Measurements from ENCODE around the gene ZGPAT. TPM values are rescaled to one million over a fixed set of nuclear protein-coding genes. Genes with fewer than 3 reads are reported as not detected.

The ZGPAT gene
- total RNA-seq, 2 donors from 2014 or later: 32.6 to 41.1 TPM

- Histone ChIP-seq H3K4me3 (peak overlapping the region; percentile 87), H3K36me3 (peaks cover 26% of the 10 kb centered on the region), H3K27me3 (replicated peaks; ENCODE audit: insufficient read depth) (no peaks in the 10 kb centered on the region), H3K4me1 (ENCODE audit: control insufficient read depth in 1 of 2, low read depth in 2 of 2) (peaks cover 17 to 30% of the 10 kb centered on the region in 2 donors), H3K9me3 (no peaks in the 10 kb centered on the region), H3K27ac (peak overlapping the region; percentile 79 to 82)
- DNase-seq (ENCODE audit: low spot score) (peak; percentile 74), ATAC-seq (ENCODE audit: insufficient number of reproducible peaks, low FRiP score, low read depth) (peak; percentile 45)
- no peak for TF ChIP-seq CTCF (IDR thresholded peaks at IDR 0.05)
Observed at GRCh38 chr20:63740627-63741353, 33.0 kb downstream of the ZGPAT start.

GRCh38 chr20:63741354-63741675 is 33.5 kb downstream of the ZGPAT start:
- no peaks in the 10 kb centered on the region for H3K27me3 ChIP-seq (replicated peaks; ENCODE audit: insufficient read depth)
- no peaks in the 10 kb centered on the region for H3K9me3 ChIP-seq
- peaks cover 23% of the 10 kb centered on the region for H3K36me3 ChIP-seq
- ATAC-seq (ENCODE audit: insufficient number of reproducible peaks, low FRiP score, low read depth) (no peak), DNase-seq (ENCODE audit: low spot score) (no peak)
- H3K4me3 ChIP-seq: peak overlapping the region; percentile 87
- H3K4me1 ChIP-seq (ENCODE audit: control insufficient read depth in 1 of 2, low read depth in 2 of 2): peaks cover 17 to 30% of the 10 kb centered on the region in 2 donors
- TF ChIP-seq CTCF (IDR thresholded peaks at IDR 0.05): no peak
- H3K27ac ChIP-seq: peak overlapping the region; percentile 49 to 82

GRCh38 chr20:63741676-63742380 is 34.0 kb downstream of the ZGPAT start:
- no peak overlapping the region for H3K4me3 ChIP-seq
- H3K4me1 ChIP-seq (ENCODE audit: control insufficient read depth in 1 of 2, low read depth in 2 of 2): peaks cover 17 to 30% of the 10 kb centered on the region in 2 donors
- no peak for ATAC-seq (ENCODE audit: insufficient number of reproducible peaks, low FRiP score, low read depth)

GRCh38 chr20:63742381-63743024 is 34.7 kb downstream of the ZGPAT start:
- no peak for DNase-seq (ENCODE audit: low spot score)
- Histone ChIP-seq H3K27ac (no peak overlapping the region), H3K36me3 (peaks cover 22% of the 10 kb centered on the region), H3K4me1 (ENCODE audit: control insufficient read depth in 1 of 2, low read depth in 2 of 2) (peaks cover 17 to 30% of the 10 kb centered on the region in 2 donors), H3K4me3 (no peak overlapping the region), H3K9me3 (no peaks in the 10 kb centered on the region), H3K27me3 (replicated peaks; ENCODE audit: insufficient read depth) (no peaks in the 10 kb centered on the region)
- no peak for TF ChIP-seq CTCF (IDR thresholded peaks at IDR 0.05)
- ATAC-seq (ENCODE audit: insufficient number of reproducible peaks, low FRiP score, low read depth): no peak

More at GRCh38 chr20:63741676-63742380, 34.0 kb downstream of the ZGPAT start:
- no peak for DNase-seq (ENCODE audit: low spot score)
- no peaks in the 10 kb centered on the region for H3K27me3 ChIP-seq (replicated peaks; ENCODE audit: insufficient read depth)
- H3K9me3 ChIP-seq: no peaks in the 10 kb centered on the region
- TF ChIP-seq CTCF (IDR thresholded peaks at IDR 0.05): no peak
- peak overlapping the region; percentile 49 to 82 for H3K27ac ChIP-seq
- H3K36me3 ChIP-seq: peaks cover 22% of the 10 kb centered on the region
